ENCODE measurements around the gene DNASE2. TPM values are rescaled to one million over a fixed set of nuclear protein-coding genes. Genes with fewer than 3 reads are reported as not detected.
"Not testable (repeated sequence)": the region's sequence is repeated elsewhere in the genome, so short reads cannot be mapped to it uniquely, and the experiment has no call there.

DNASE2 gene
- total RNA-seq, 1 experiment from 2014 or later: 22.7 TPM

- Histone ChIP-seq H3K27ac (ENCODE audit: low read depth, low read length, poor library complexity, severe bottlenecking) (no peak overlapping the region), H3K9me3 (ENCODE audit: low read depth, low read length, poor library complexity, severe bottlenecking) (no peaks in the 10 kb centered on the region), H3K27me3 (replicated peaks; ENCODE audit: insufficient read depth, low read depth, low read length, poor library complexity) (no peaks in the 10 kb centered on the region), H3K4me3 (ENCODE audit: low read depth, low read length, poor library complexity, severe bottlenecking) (peak overlapping the region; percentile 22), H3K4me1 (ENCODE audit: insufficient read depth, low read length, poor library complexity, severe bottlenecking) (no peaks in the 10 kb centered on the region), H3K36me3 (ENCODE audit: insufficient read depth, low read length, poor library complexity, severe bottlenecking) (peaks cover 4% of the 10 kb centered on the region)
- CTCF ChIA-PET: interaction anchor here (0.5 to 2.5 kb wide), 11 partner anchors 11 to 365 kb away, joined by 3 to 20 read pairs (median 4); partner anchors contain the start of gene RTBDN
- DNase-seq (ENCODE audit: low spot score): peak; percentile 76
- BruUV-seq (replicated peaks): no TSS peak
- intact Hi-C loops (cut with micrococcal nuclease; ENCODE audit: unreplicated experiment): loop anchor here (2.0 kb wide), 1 partner anchor 81 kb away; no protein-coding TSS in a partner anchor
- POLR2A ChIA-PET (ENCODE audit: low non-redundant PET): no interaction called here
- TF ChIP-seq EZH2 (IDR thresholded peaks at IDR 0.05; ENCODE audit: borderline replicate concordance, low read depth, low read length, poor library complexity, severe bottlenecking) (no peak), CTCF (conservative IDR thresholded peaks at IDR 0.05; ENCODE audit: low read depth, low read length) (peak; percentile 98)
Observed at GRCh38 chr19:12847159-12848139, 33.8 kb downstream of the DNASE2 start.

- H3K27ac ChIP-seq (ENCODE audit: low read depth, low read length, poor library complexity, severe bottlenecking); H3K4me3 ChIP-seq (ENCODE audit: low read depth, low read length, poor library complexity, severe bottlenecking); H3K36me3 ChIP-seq (ENCODE audit: insufficient read depth, low read length, poor library complexity, severe bottlenecking); H3K27me3 ChIP-seq (replicated peaks; ENCODE audit: insufficient read depth, low read depth, low read length, poor library complexity); DNase-seq (ENCODE audit: low spot score); BruUV-seq (replicated peaks); POLR2A ChIA-PET (ENCODE audit: low non-redundant PET); H3K9me3 ChIP-seq (ENCODE audit: low read depth, low read length, poor library complexity, severe bottlenecking); H3K4me1 ChIP-seq (ENCODE audit: insufficient read depth, low read length, poor library complexity, severe bottlenecking): not testable (repeated sequence)
- CTCF ChIA-PET: interaction anchor here (0.6 to 2.5 kb wide), 7 partner anchors 12 to 170 kb away, joined by 3 to 20 read pairs (median 5); partner anchors contain the start of gene RTBDN
- intact Hi-C loops (cut with micrococcal nuclease; ENCODE audit: unreplicated experiment): loop anchor here (2.0 kb wide), 1 partner anchor 80 kb away; no protein-coding TSS in a partner anchor
Observed at GRCh38 chr19:12846613-12847012, 34.6 kb downstream of the DNASE2 start.

- intact Hi-C loops (cut with micrococcal nuclease; ENCODE audit: unreplicated experiment): no loop called here
- ChIA-PET POLR2A (ENCODE audit: low non-redundant PET) (no interaction called here), CTCF (no interaction called here)
- no peak for TF ChIP-seq CTCF (conservative IDR thresholded peaks at IDR 0.05; ENCODE audit: low read depth, low read length)
- no peak for TF ChIP-seq EZH2 (IDR thresholded peaks at IDR 0.05; ENCODE audit: borderline replicate concordance, low read depth, low read length, poor library complexity, severe bottlenecking)
- Histone ChIP-seq H3K27me3 (replicated peaks; ENCODE audit: insufficient read depth, low read depth, low read length, poor library complexity) (no peaks in the 10 kb centered on the region), H3K27ac (ENCODE audit: low read depth, low read length, poor library complexity, severe bottlenecking) (no peak overlapping the region), H3K4me1 (ENCODE audit: insufficient read depth, low read length, poor library complexity, severe bottlenecking) (peaks cover 13% of the 10 kb centered on the region), H3K9me3 (ENCODE audit: low read depth, low read length, poor library complexity, severe bottlenecking) (no peaks in the 10 kb centered on the region), H3K4me3 (ENCODE audit: low read depth, low read length, poor library complexity, severe bottlenecking) (no peak overlapping the region), H3K36me3 (ENCODE audit: insufficient read depth, low read length, poor library complexity, severe bottlenecking) (peaks cover 4% of the 10 kb centered on the region)
- no TSS peak for BruUV-seq (replicated peaks)
- DNase-seq (ENCODE audit: low spot score): no peak
Observed at GRCh38 chr19:12843999-12844732, 37.1 kb downstream of the DNASE2 start.

Data from A673 (cell line).